GM19240 (cell line): ENCODE data around the gene PAX2.

Experiments
- DNase-seq: peaks from one replicate; pipeline ENCODE4 v3.0.0; 2011; ENCODE audit warnings: low spot score; ENCODE audit not compliant: insufficient read length

Gene PAX2

GRCh38 chr10:100788002-100788903 lies 42.9 kb downstream of the PAX2 start:
- DNase-seq: no peak

GRCh38 chr10:100790761-100791208 lies 45.4 kb downstream of the PAX2 start:
- DNase-seq: no peak

GRCh38 chr10:100791369-100792058 lies 46.1 kb downstream of the PAX2 start:
- DNase-seq: no peak

GRCh38 chr10:100792574-100792973 lies 47.2 kb downstream of the PAX2 start:
- no peak for DNase-seq

GRCh38 chr10:100793055-100793454 lies 47.7 kb downstream of the PAX2 start:
- DNase-seq: no peak

GRCh38 chr10:100799881-100800280 lies 54.5 kb downstream of the PAX2 start:
- DNase-seq: no peak

- DNase-seq: no peak
These were observed 55.5 kb downstream of the PAX2 start for GRCh38 chr10:100800931-100801330.

- no peak for DNase-seq
These were observed 56.8 kb downstream of the PAX2 start for GRCh38 chr10:100802196-100802595.

GRCh38 chr10:100802607-100803006 lies 57.2 kb downstream of the PAX2 start:
- no peak for DNase-seq

GRCh38 chr10:100803492-100803891 lies 58.1 kb downstream of the PAX2 start:
- no peak for DNase-seq

GRCh38 chr10:100803908-100804307 lies 58.5 kb downstream of the PAX2 start:
- no peak for DNase-seq

GRCh38 chr10:100805543-100806355 lies 60.4 kb downstream of the PAX2 start:
- no peak for DNase-seq

- DNase-seq: no peak
These were observed 60.9 kb downstream of the PAX2 start for GRCh38 chr10:100806356-100806645.

GRCh38 chr10:100807241-100807951 lies 62.0 kb downstream of the PAX2 start:
- no peak for DNase-seq

GRCh38 chr10:100808876-100809275 lies 63.5 kb downstream of the PAX2 start:
- no peak for DNase-seq

- DNase-seq: no peak
These were observed 64.9 kb downstream of the PAX2 start for GRCh38 chr10:100810091-100810834.

GRCh38 chr10:100810835-100811116 lies 65.4 kb downstream of the PAX2 start:
- DNase-seq: no peak

- no peak for DNase-seq
These were observed 65.9 kb downstream of the PAX2 start for GRCh38 chr10:100811261-100811660.

- DNase-seq: no peak
These were observed 66.7 kb downstream of the PAX2 start for GRCh38 chr10:100811752-100812750.

- no peak for DNase-seq
These were observed 67.6 kb downstream of the PAX2 start for GRCh38 chr10:100812978-100813377.
